ENCODE data around the gene TCEANC2.

The TCEANC2 gene

GRCh38 chr1:54013393-54014008 lies 39.9 kb upstream of the TCEANC2 start:
- no peak for TF ChIP-seq EZH2phosphoT487 (IDR thresholded peaks at IDR 0.05; ENCODE audit: borderline replicate concordance, low read length)
- TF ChIP-seq CTCF (IDR thresholded peaks at IDR 0.05; ENCODE audit: low read depth, low read length, poor library complexity, severe bottlenecking), result no peak
- Histone ChIP-seq H3K36me3 (ENCODE audit: control insufficient read depth, low read length) (no peaks in the 10 kb centered on the region), H3K9me3 (ENCODE audit: control insufficient read depth, insufficient read depth, low read length) (no peaks in the 10 kb centered on the region), H3K4me1 (ENCODE audit: control insufficient read depth, low read length) (no peaks in the 10 kb centered on the region), H3K9me2 (replicated peaks; ENCODE audit: control insufficient read depth, low read length) (no peaks in the 10 kb centered on the region), H3K79me2 (ENCODE audit: control insufficient read depth, low read length) (no peaks in the 10 kb centered on the region), H4K20me1 (ENCODE audit: control insufficient read depth, insufficient read depth, low read depth, low read length) (no peaks in the 10 kb centered on the region), H3K27me3 (ENCODE audit: control insufficient read depth, low read length) (no peaks in the 10 kb centered on the region; the same call in 1 of the 2 replicates), H3F3A (ENCODE audit: control insufficient read depth, insufficient read depth) (no peaks in the 10 kb centered on the region), H3K27ac (ENCODE audit: low read depth, low read length) (no peak overlapping the region), H3K4me2 (ENCODE audit: low read length) (no peak overlapping the region), H3K4me3 (ENCODE audit: low read length) (no peak overlapping the region)

- Histone ChIP-seq H3K27ac (ENCODE audit: low read depth, low read length) (no peak overlapping the region), H4K20me1 (ENCODE audit: control insufficient read depth, insufficient read depth, low read depth, low read length) (no peaks in the 10 kb centered on the region), H3K79me2 (ENCODE audit: control insufficient read depth, low read length) (no peaks in the 10 kb centered on the region), H3K9me2 (replicated peaks; ENCODE audit: control insufficient read depth, low read length) (no peaks in the 10 kb centered on the region), H3K9me3 (ENCODE audit: control insufficient read depth, insufficient read depth, low read length) (no peaks in the 10 kb centered on the region), H3F3A (ENCODE audit: control insufficient read depth, insufficient read depth) (no peaks in the 10 kb centered on the region), H3K4me1 (ENCODE audit: control insufficient read depth, low read length) (no peaks in the 10 kb centered on the region), H3K4me2 (ENCODE audit: low read length) (no peak overlapping the region), H3K4me3 (ENCODE audit: low read length) (no peak overlapping the region), H3K36me3 (ENCODE audit: control insufficient read depth, low read length) (no peaks in the 10 kb centered on the region), H3K27me3 (ENCODE audit: control insufficient read depth, low read length) (no peaks in the 10 kb centered on the region; the same call in 1 of the 2 replicates)
- no peak for TF ChIP-seq EZH2phosphoT487 (IDR thresholded peaks at IDR 0.05; ENCODE audit: borderline replicate concordance, low read length)
- no peak for TF ChIP-seq CTCF (IDR thresholded peaks at IDR 0.05; ENCODE audit: low read depth, low read length, poor library complexity, severe bottlenecking)
Observed at GRCh38 chr1:54014009-54014629, 39.3 kb upstream of the TCEANC2 start.

- Histone ChIP-seq H4K20me1 (ENCODE audit: control insufficient read depth, insufficient read depth, low read depth, low read length) (no peaks in the 10 kb centered on the region), H3K4me3 (ENCODE audit: low read length) (no peak overlapping the region), H3K4me1 (ENCODE audit: control insufficient read depth, low read length) (no peaks in the 10 kb centered on the region), H3K4me2 (ENCODE audit: low read length) (no peak overlapping the region), H3K36me3 (ENCODE audit: control insufficient read depth, low read length) (no peaks in the 10 kb centered on the region), H3F3A (ENCODE audit: control insufficient read depth, insufficient read depth) (no peaks in the 10 kb centered on the region), H3K27me3 (ENCODE audit: control insufficient read depth, low read length) (no peaks in the 10 kb centered on the region; the same call in 1 of the 2 replicates), H3K9me3 (ENCODE audit: control insufficient read depth, insufficient read depth, low read length) (no peaks in the 10 kb centered on the region), H3K79me2 (ENCODE audit: control insufficient read depth, low read length) (no peaks in the 10 kb centered on the region), H3K27ac (ENCODE audit: low read depth, low read length) (no peak overlapping the region), H3K9me2 (replicated peaks; ENCODE audit: control insufficient read depth, low read length) (no peaks in the 10 kb centered on the region)
- TF ChIP-seq CTCF (IDR thresholded peaks at IDR 0.05; ENCODE audit: low read depth, low read length, poor library complexity, severe bottlenecking), result no peak
- no peak for TF ChIP-seq EZH2phosphoT487 (IDR thresholded peaks at IDR 0.05; ENCODE audit: borderline replicate concordance, low read length)
Observed at GRCh38 chr1:54016343-54017282, 36.8 kb upstream of the TCEANC2 start.

Measured in DOHH2 (cell line).